C1 segment of cervical spinal cord (tissue), 14 donors: ENCODE results near the gene CNOT9.

ENCODE experiments used
- DNase-seq, 14 donors: peaks; one replicate each; lab custom pipeline; 2025; lab: John Stamatoyannopoulos, UW

The CNOT9 gene

GRCh38 chr2:218644721-218645120 lies 76.1 kb downstream of the CNOT9 start:
- DNase-seq: no peak

- DNase-seq: no peak
Measured at GRCh38 chr2:218645126-218645525, 76.5 kb downstream of the CNOT9 start.
